CD8-positive, alpha-beta memory T cell (primary cell): ENCODE results near the gene PSMD8. TPM values are rescaled to one million over a fixed set of nuclear protein-coding genes. Genes with fewer than 3 reads are reported as not detected.
"Not testable (repeated sequence)": the region's sequence is repeated elsewhere in the genome, so short reads cannot be mapped to it uniquely, and the experiment has no call there.

Experiments used
- CTCF ChIA-PET: fragments of 350-600 bp; sonication (Branson Sonifier 250); formaldehyde crosslinking; loops from one replicate; lab custom pipeline; 2021; ENCODE audit warnings: antibody characterized with exemption; lab: Charles Lee
- POLR2A ChIA-PET: fragments of 350-600 bp; sonication (Branson Sonifier 250); formaldehyde crosslinking; loops from one replicate; lab custom pipeline; 2021; ENCODE audit warnings: antibody characterized with exemption; lab: Charles Lee
- DNase-seq, 5 donors: peaks; one replicate each; pipeline versions ENCODE4 v3.0.0 to v3.0.0-alpha.2; 2020 to 2022; ENCODE audit warnings: mixed read lengths in 1 of 5
- H3K27ac ChIP-seq: one replicate; pipeline ENCODE4 v1.7.0; 2013; ENCODE audit warnings: low read depth, mild to moderate bottlenecking, low read length, moderate library complexity
- H3K27me3 ChIP-seq: 2 replicates; pipeline ENCODE4 v1.7.0; 2013; ENCODE audit warnings: low read length, mild to moderate bottlenecking; ENCODE audit not compliant: insufficient read depth, poor library complexity, severe bottlenecking
- H3K36me3 ChIP-seq: 2 replicates; pipeline ENCODE4 v1.7.0; 2013; ENCODE audit warnings: mild to moderate bottlenecking, low read length, moderate library complexity; ENCODE audit not compliant: insufficient read depth
- H3K4me1 ChIP-seq: 2 replicates; pipeline ENCODE4 v1.7.0; 2013; ENCODE audit warnings: mild to moderate bottlenecking, low read length, moderate library complexity; ENCODE audit not compliant: insufficient read depth
- H3K4me3 ChIP-seq: 2 replicates; pipeline ENCODE4 v1.7.0; 2013; ENCODE audit warnings: mild to moderate bottlenecking, low read length
- H3K9me3 ChIP-seq: 2 replicates; pipeline ENCODE4 v1.7.0; 2013; ENCODE audit warnings: mild to moderate bottlenecking, low read length
- H3K27ac Mint-ChIP-seq, 8 donors: one replicate each; pipeline ENCODE4 v1.8.0; 2020 to 2021; ENCODE audit warnings: mixed read lengths in 8 of 8, mild to moderate bottlenecking in 6 of 8, inconsistent platforms in 3 of 8, moderate library complexity in 3 of 8
- H3K27me3 Mint-ChIP-seq, 2 donors: one replicate each; pipeline ENCODE4 v1.8.0; 2020 to 2021; ENCODE audit warnings: mixed read lengths in 2 of 2, mild to moderate bottlenecking in 1 of 2, moderate library complexity in 1 of 2
- H3K36me3 Mint-ChIP-seq, 3 donors: one replicate each; pipeline ENCODE4 v1.8.0; 2020 to 2021; ENCODE audit warnings: mixed read lengths in 3 of 3, inconsistent platforms in 1 of 3, mild to moderate bottlenecking in 1 of 3
- H3K4me1 Mint-ChIP-seq, 3 donors: one replicate each; pipeline ENCODE4 v1.8.0; 2020 to 2021; ENCODE audit warnings: mixed read lengths in 3 of 3, inconsistent platforms in 1 of 3, mild to moderate bottlenecking in 1 of 3
- H3K4me3 Mint-ChIP-seq, 7 donors: one replicate each; pipeline ENCODE4 v1.8.0; 2020 to 2021; ENCODE audit warnings: mixed read lengths in 7 of 7, mild to moderate bottlenecking in 6 of 7, moderate library complexity in 4 of 7, inconsistent platforms in 2 of 7
- H3K9me3 Mint-ChIP-seq, 5 donors: one replicate each; pipeline ENCODE4 v1.8.0; 2020 to 2022; ENCODE audit warnings: mixed read lengths in 5 of 5, mild to moderate bottlenecking in 3 of 5, moderate library complexity in 2 of 5, inconsistent platforms in 1 of 5
- polyA plus RNA-seq: library from polyadenylated mRNA; unstranded; fragments of 300-500 nt; fragmentation: Illumina TruSeq; gene quantifications from one replicate; pipeline ENCODE4 v1.2.3, GENCODE V29; 2021
- total RNA-seq, 2 experiments: library from RNA; stranded (reverse); gene quantifications; one replicate each; pipeline ENCODE4 v1.2.3, GENCODE V29; 2021

Gene PSMD8
- total and polyA plus RNA-seq, 3 experiments from 2014 or later = 180 to 267 (median 256) TPM

DNA sequence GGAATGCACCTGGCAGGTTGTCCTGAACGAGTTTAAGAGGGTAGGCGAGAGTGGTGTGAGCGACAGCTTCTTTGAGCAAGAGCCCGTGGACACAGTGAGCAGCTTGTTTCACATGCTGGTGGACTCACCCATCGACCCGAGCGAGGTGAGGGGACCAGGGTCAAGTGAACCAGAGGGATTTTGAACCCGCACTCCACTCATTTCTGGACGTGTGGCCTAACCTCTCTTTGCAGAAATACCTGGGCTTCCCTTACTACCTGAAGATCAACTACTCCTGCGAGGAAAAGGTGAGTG, 37.1 kb upstream of the PSMD8 start:
- no peaks in the 10 kb centered on the region for H3K27me3 ChIP-seq
- Mint-ChIP-seq H3K4me1 (peaks cover 13 to 17% (median 13%) of the 10 kb centered on the region in 3 donors), H3K4me3 (peak overlapping the region; percentile 88 to 97 (median 95)), H3K36me3 (peaks cover 0 to 16% (median 0%) of the 10 kb centered on the region in 3 donors), H3K27ac (peak overlapping the region in 7 of 8 donors; percentile 85 to 100 (median 98)), H3K9me3 (no peaks in the 10 kb centered on the region), H3K27me3 (no peaks in the 10 kb centered on the region)
- peak overlapping the region; percentile 90 for H3K27ac ChIP-seq
- H3K4me3 ChIP-seq = peak overlapping the region; percentile 97
- ChIA-PET POLR2A (interaction anchor here (0.5 to 1.0 kb wide), 2 partner anchors 37 to 354 kb away, joined by 5 to 7 read pairs; partner anchors contain the start of gene PSMD8), CTCF (interaction anchor here (3.7 kb wide), 1 partner anchor 37 kb away, joined by 34 read pairs; the partner anchor contains the start of gene PSMD8)
- H3K9me3 ChIP-seq = no peaks in the 10 kb centered on the region
- peaks cover 5% of the 10 kb centered on the region for H3K4me1 ChIP-seq
- H3K36me3 ChIP-seq = no peaks in the 10 kb centered on the region
- DNase-seq = no peak

DNA sequence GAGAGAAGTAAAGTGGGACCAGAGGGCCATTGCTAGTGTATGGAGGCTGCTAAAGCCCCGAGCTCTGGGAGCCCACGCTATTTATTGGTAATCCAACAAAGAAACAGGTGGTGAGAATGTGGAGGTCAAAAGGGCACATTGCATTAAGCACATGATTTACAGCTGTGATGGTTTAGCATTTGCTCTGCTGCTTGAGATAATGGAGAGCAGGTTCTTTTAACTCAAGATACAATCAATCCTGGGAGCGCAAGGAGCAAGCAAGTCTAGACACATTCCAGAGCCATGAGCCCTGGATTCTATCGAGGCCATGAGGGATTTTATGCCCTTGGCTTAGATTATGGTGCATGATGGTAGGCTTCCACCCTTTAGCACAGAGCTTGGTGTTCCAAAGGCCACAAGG, 35.4 kb upstream of the PSMD8 start:
- H3K36me3 ChIP-seq, H3K27me3 ChIP-seq, H3K27ac ChIP-seq, H3K27me3 Mint-ChIP-seq, H3K9me3 Mint-ChIP-seq, H3K4me1 ChIP-seq, H3K9me3 ChIP-seq, H3K4me3 ChIP-seq, DNase-seq, POLR2A ChIA-PET: not testable (repeated sequence)
- Mint-ChIP-seq H3K36me3 (peaks cover 0 to 19% (median 0%) of the 10 kb centered on the region in 3 donors), H3K4me1 (peaks cover 13 to 17% (median 14%) of the 10 kb centered on the region in 3 donors), H3K4me3 (peak overlapping the region in 1 of 7 donors; percentile 54), H3K27ac (peak overlapping the region in 2 of 8 donors; percentile 9 to 72)
- CTCF ChIA-PET = interaction anchor here (1.0 to 2.4 kb wide), 3 partner anchors 35 to 95 kb away, joined by 3 to 5 read pairs (median 4); partner anchors contain the start of gene FAM98C

DNA sequence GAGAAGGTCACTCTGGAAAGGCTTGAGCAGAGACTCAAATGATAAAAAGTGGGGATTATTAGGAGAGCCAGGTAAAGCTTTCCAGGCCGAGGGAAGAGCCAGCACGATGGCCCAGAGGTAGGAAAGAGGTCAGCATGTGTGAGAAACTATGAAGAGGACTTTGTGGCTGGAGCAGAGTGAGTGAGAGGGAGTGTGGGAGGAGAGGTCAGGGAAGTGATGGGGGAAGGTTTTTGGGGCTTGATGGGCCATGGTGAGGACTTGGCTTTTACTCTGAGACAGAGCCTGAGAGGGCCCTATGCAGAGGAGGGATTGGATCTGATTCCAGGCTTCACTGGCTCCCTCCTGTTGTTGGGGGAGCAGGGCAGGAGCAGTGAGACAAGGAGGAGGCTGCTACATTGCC, 33.4 kb upstream of the PSMD8 start:
- no peaks in the 10 kb centered on the region for H3K27me3 ChIP-seq
- peaks cover 5% of the 10 kb centered on the region for H3K4me1 ChIP-seq
- POLR2A ChIA-PET = no interaction called here
- H3K4me1 Mint-ChIP-seq = peaks cover 13 to 17% (median 14%) of the 10 kb centered on the region in 3 donors
- H3K27ac Mint-ChIP-seq = peak overlapping the region in 3 of 8 donors; percentile 36 to 93 (median 69)
- DNase-seq = no peak
- no peaks in the 10 kb centered on the region for H3K9me3 Mint-ChIP-seq
- H3K4me3 ChIP-seq = no peak overlapping the region
- H3K27ac ChIP-seq = no peak overlapping the region
- H3K9me3 ChIP-seq = no peaks in the 10 kb centered on the region
- no peak overlapping the region for H3K4me3 Mint-ChIP-seq
- no peaks in the 10 kb centered on the region for H3K27me3 Mint-ChIP-seq
- CTCF ChIA-PET = no interaction called here
- H3K36me3 Mint-ChIP-seq = peaks cover 0 to 21% (median 0%) of the 10 kb centered on the region in 3 donors
- no peaks in the 10 kb centered on the region for H3K36me3 ChIP-seq

DNA sequence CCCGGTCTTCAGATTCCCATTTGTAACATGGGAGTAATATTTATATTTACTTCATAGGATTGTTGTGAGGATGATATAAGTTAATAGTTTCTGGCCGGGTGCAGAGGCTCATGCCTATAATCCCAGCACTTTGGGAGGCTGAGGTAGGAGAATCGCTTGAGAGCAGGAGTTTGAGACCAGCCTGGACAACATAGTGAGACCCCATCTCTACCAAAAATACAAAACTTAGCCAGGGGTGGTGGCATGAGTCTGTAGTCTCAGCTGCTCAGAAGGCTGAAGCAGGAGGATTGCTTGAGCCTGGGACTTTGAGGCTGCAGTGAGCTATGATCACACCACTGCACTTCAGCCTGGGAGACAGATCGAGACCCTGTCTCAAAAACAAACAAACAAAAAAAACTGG, 27.5 kb upstream of the PSMD8 start:
- Mint-ChIP-seq H3K27ac (no peak overlapping the region), H3K36me3 (peaks cover 0 to 9% (median 0%) of the 10 kb centered on the region in 3 donors), H3K4me3 (no peak overlapping the region)

DNA sequence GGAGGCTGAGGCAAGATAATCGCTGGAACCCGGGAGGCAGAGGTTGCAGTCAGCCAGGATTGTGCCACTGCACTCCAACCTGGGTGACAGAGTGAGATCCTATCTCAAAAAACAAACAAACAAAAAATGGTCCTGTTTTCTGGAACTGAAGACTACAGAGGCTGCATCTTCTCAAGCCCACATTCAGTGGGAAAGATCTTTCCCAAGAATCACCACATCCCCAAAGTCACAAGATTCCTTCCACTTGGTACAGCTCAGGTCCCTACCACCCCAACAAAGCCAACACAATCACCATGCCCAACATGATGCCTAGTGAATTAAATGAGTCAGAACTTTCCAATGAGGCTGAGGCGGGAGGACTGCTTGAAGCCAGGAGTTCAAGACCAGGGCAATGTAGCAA, 23.5 kb upstream of the PSMD8 start:
- no peak overlapping the region for H3K27ac ChIP-seq
- H3K27me3 Mint-ChIP-seq = peaks cover 0 to 5% of the 10 kb centered on the region in 2 donors
- no peak for DNase-seq
- no peaks in the 10 kb centered on the region for H3K4me1 ChIP-seq
- no peak overlapping the region for H3K4me3 Mint-ChIP-seq
- H3K27ac Mint-ChIP-seq = no peak overlapping the region
- ChIA-PET POLR2A (no interaction called here), CTCF (no interaction called here)
- H3K36me3 Mint-ChIP-seq = peaks cover 0 to 6% (median 0%) of the 10 kb centered on the region in 3 donors
- H3K9me3 ChIP-seq = no peaks in the 10 kb centered on the region
- H3K4me1 Mint-ChIP-seq = no peaks in the 10 kb centered on the region
- H3K27me3 ChIP-seq = no peaks in the 10 kb centered on the region
- no peaks in the 10 kb centered on the region for H3K36me3 ChIP-seq
- no peak overlapping the region for H3K4me3 ChIP-seq
- H3K9me3 Mint-ChIP-seq = no peaks in the 10 kb centered on the region

More for the DNA sequence above, 27.5 kb upstream of the PSMD8 start:
- no peak overlapping the region for H3K4me3 ChIP-seq
- DNase-seq = no peak
- no peaks in the 10 kb centered on the region for H3K27me3 ChIP-seq
- H3K4me1 ChIP-seq = no peaks in the 10 kb centered on the region
- Mint-ChIP-seq H3K4me1 (peaks cover 0 to 2% (median 0%) of the 10 kb centered on the region in 3 donors), H3K9me3 (no peaks in the 10 kb centered on the region), H3K27me3 (no peaks in the 10 kb centered on the region)
- no peak overlapping the region for H3K27ac ChIP-seq
- no peaks in the 10 kb centered on the region for H3K36me3 ChIP-seq
- POLR2A ChIA-PET = interaction anchor here (0.6 kb wide), 1 partner anchor 11 kb away, joined by 3 read pairs; the partner anchor contains the start of gene CATSPERG
- no peaks in the 10 kb centered on the region for H3K9me3 ChIP-seq
- CTCF ChIA-PET = no interaction called here

GRCh38 chr19:38351865-38352395, 22.4 kb upstream of the PSMD8 start:
- H3K27me3 ChIP-seq = no peaks in the 10 kb centered on the region
- H3K4me3 ChIP-seq = no peak overlapping the region
- Mint-ChIP-seq H3K27ac (no peak overlapping the region), H3K4me1 (no peaks in the 10 kb centered on the region), H3K36me3 (no peaks in the 10 kb centered on the region), H3K9me3 (no peaks in the 10 kb centered on the region), H3K4me3 (no peak overlapping the region), H3K27me3 (peaks cover 3 to 5% of the 10 kb centered on the region in 2 donors)
- H3K36me3 ChIP-seq = no peaks in the 10 kb centered on the region
- ChIA-PET CTCF (interaction anchor here (1.0 kb wide), 1 partner anchor 22 kb away, joined by 3 read pairs; the partner anchor contains the start of gene PSMD8), POLR2A (no interaction called here)
- no peak for DNase-seq
- H3K9me3 ChIP-seq = no peaks in the 10 kb centered on the region
- no peak overlapping the region for H3K27ac ChIP-seq
- no peaks in the 10 kb centered on the region for H3K4me1 ChIP-seq

GRCh38 chr19:38352611-38353010, 21.8 kb upstream of the PSMD8 start:
- Histone ChIP-seq H3K4me3 (no peak overlapping the region), H3K27ac (no peak overlapping the region), H3K27me3 (no peaks in the 10 kb centered on the region), H3K36me3 (no peaks in the 10 kb centered on the region), H3K4me1 (no peaks in the 10 kb centered on the region), H3K9me3 (no peaks in the 10 kb centered on the region)
- Mint-ChIP-seq H3K27me3 (peaks cover 3 to 5% of the 10 kb centered on the region in 2 donors), H3K36me3 (no peaks in the 10 kb centered on the region), H3K27ac (no peak overlapping the region), H3K4me1 (no peaks in the 10 kb centered on the region), H3K4me3 (no peak overlapping the region), H3K9me3 (no peaks in the 10 kb centered on the region)
- no peak for DNase-seq
- ChIA-PET CTCF (interaction anchor here (1.0 kb wide), 1 partner anchor 22 kb away, joined by 3 read pairs; the partner anchor contains the start of gene PSMD8), POLR2A (interaction anchor here (0.6 kb wide), 1 partner anchor 550 kb away, joined by 3 read pairs; no protein-coding TSS in a partner anchor)
